AG08395 (cell line): ENCODE measurements around the gene NR2C2.

Experiments
- DNase-seq: peaks from one replicate; pipeline ENCODE4 v3.0.0; 2012; ENCODE audit warnings: mixed read lengths, low spot score

NR2C2 gene

GRCh38 chr3:14921811-14922705, 25.3 kb upstream of the NR2C2 start:
- no peak for DNase-seq

GRCh38 chr3:14922863-14923262, 24.5 kb upstream of the NR2C2 start:
- DNase-seq, result no peak

GRCh38 chr3:14923476-14923875, 23.9 kb upstream of the NR2C2 start:
- no peak for DNase-seq

- DNase-seq, result peak; percentile 77
Measured at GRCh38 chr3:14925729-14926591, 21.4 kb upstream of the NR2C2 start.

GRCh38 chr3:14926592-14926991, 20.8 kb upstream of the NR2C2 start:
- no peak for DNase-seq

GRCh38 chr3:14927308-14927707, 20.1 kb upstream of the NR2C2 start:
- no peak for DNase-seq

GRCh38 chr3:14929310-14930074, 17.9 kb upstream of the NR2C2 start:
- no peak for DNase-seq

GRCh38 chr3:14933820-14934425, 13.5 kb upstream of the NR2C2 start:
- no peak for DNase-seq

- DNase-seq, result no peak
Measured at GRCh38 chr3:14935592-14936345, 11.6 kb upstream of the NR2C2 start.

GRCh38 chr3:14938954-14939353, 8.4 kb upstream of the NR2C2 start:
- DNase-seq, result no peak

- no peak for DNase-seq
Measured at GRCh38 chr3:14941871-14942270, 5.5 kb upstream of the NR2C2 start.

- no peak for DNase-seq
Measured at GRCh38 chr3:14943042-14943441, 4.3 kb upstream of the NR2C2 start.

- DNase-seq, result no peak
Measured at GRCh38 chr3:14946236-14946635, 1.1 kb upstream of the NR2C2 start.

- DNase-seq, result no peak
Measured at GRCh38 chr3:14946739-14947099, 664 bp upstream of the NR2C2 start.

- DNase-seq, result peak; percentile 99
Measured at GRCh38 chr3:14947886-14948608, 664 bp downstream of the NR2C2 start.

- DNase-seq, result no peak
Measured at GRCh38 chr3:14948609-14949038, 1.2 kb downstream of the NR2C2 start.

GRCh38 chr3:14949126-14949525, 1.7 kb downstream of the NR2C2 start:
- no peak for DNase-seq

- DNase-seq, result no peak
Measured at GRCh38 chr3:14950274-14950673, 2.9 kb downstream of the NR2C2 start.

GRCh38 chr3:14957153-14957552, 9.8 kb downstream of the NR2C2 start:
- DNase-seq, result no peak

GRCh38 chr3:14957925-14958324, 10.5 kb downstream of the NR2C2 start:
- DNase-seq, result no peak
